ENCODE data around the gene CAVIN4.

The CAVIN4 gene

GRCh38 chr9:100579665-100580064 is 1.8 kb downstream of the CAVIN4 start:
- Histone ChIP-seq H3K4me1 (ENCODE audit: control insufficient read depth, insufficient read depth, low read length) (no peaks in the 10 kb centered on the region), H3K4me3 (ENCODE audit: low read depth, low read length) (no peak overlapping the region), H3K27ac (ENCODE audit: extremely low read depth, low read depth, low read length) (no peak overlapping the region), H3K36me3 (ENCODE audit: control insufficient read depth in 2 of 2, insufficient read depth in 1 of 2, low read length in 2 of 2) (peaks cover 0 to 18% of the 10 kb centered on the region in 2 experiments; a peak in 1 of 3 replicates), H3K9me3 (ENCODE audit: control insufficient read depth, insufficient read depth, low read depth, low read length) (no peaks in the 10 kb centered on the region)
- ChIA-PET CTCF (no interaction called here), POLR2A (no interaction called here)
- TF ChIP-seq ZNF362 (tag by site-specific recombination; IDR thresholded peaks at IDR 0.05): no peak

- Histone ChIP-seq H3K36me3 (ENCODE audit: control insufficient read depth in 2 of 2, insufficient read depth in 1 of 2, low read length in 2 of 2) (peaks cover 0 to 20% of the 10 kb centered on the region in 2 experiments; a peak in 1 of 3 replicates), H3K9me3 (ENCODE audit: control insufficient read depth, insufficient read depth, low read depth, low read length) (no peaks in the 10 kb centered on the region), H3K4me3 (ENCODE audit: low read depth, low read length) (no peak overlapping the region), H3K4me1 (ENCODE audit: control insufficient read depth, insufficient read depth, low read length) (no peaks in the 10 kb centered on the region), H3K27ac (ENCODE audit: extremely low read depth, low read depth, low read length) (no peak overlapping the region)
- ChIA-PET POLR2A (no interaction called here), CTCF (interaction anchor here (1.1 kb wide), 1 partner anchor 74 kb away, joined by 4 read pairs; no protein-coding TSS in a partner anchor)
- TF ChIP-seq ZNF221 (tag by site-specific recombination; IDR thresholded peaks at IDR 0.05; ENCODE audit: borderline replicate concordance) (no peak), ZNF776 (tag by site-specific recombination; IDR thresholded peaks at IDR 0.05; ENCODE audit: borderline replicate concordance) (no peak), PRDM4 (tag by site-specific recombination; IDR thresholded peaks at IDR 0.05) (no peak), ZNF843 (tag by site-specific recombination; IDR thresholded peaks at IDR 0.05) (no peak), ZNF114 (tag by site-specific recombination; IDR thresholded peaks at IDR 0.05) (no peak), KLF17 (tag by site-specific recombination; IDR thresholded peaks at IDR 0.05) (no peak), ZFP3 (tag by site-specific recombination; IDR thresholded peaks at IDR 0.05; ENCODE audit: low read depth) (no peak), ZBTB7A (tag by site-specific recombination; IDR thresholded peaks at IDR 0.05; ENCODE audit: low read depth) (no peak), ZNF449 (tag by site-specific recombination; IDR thresholded peaks at IDR 0.05) (no peak), HOXD13 (CRISPR knock-in tag; IDR thresholded peaks at IDR 0.05; ENCODE audit: borderline replicate concordance) (no peak), ZNF335 (tag by site-specific recombination; conservative IDR thresholded peaks at IDR 0.05) (no peak), ZNF37A (tag by site-specific recombination; IDR thresholded peaks at IDR 0.05) (no peak)
Observed at GRCh38 chr9:100580257-100580656, 2.4 kb downstream of the CAVIN4 start.

GRCh38 chr9:100581081-100581480 is 3.2 kb downstream of the CAVIN4 start:
- Histone ChIP-seq H3K9me3 (ENCODE audit: control insufficient read depth, insufficient read depth, low read depth, low read length) (no peaks in the 10 kb centered on the region), H3K4me1 (ENCODE audit: control insufficient read depth, insufficient read depth, low read length) (no peaks in the 10 kb centered on the region), H3K27ac (ENCODE audit: extremely low read depth, low read depth, low read length) (no peak overlapping the region), H3K4me3 (ENCODE audit: low read depth, low read length) (no peak overlapping the region), H3K36me3 (ENCODE audit: control insufficient read depth in 2 of 2, insufficient read depth in 1 of 2, low read length in 2 of 2) (peaks cover 0 to 23% of the 10 kb centered on the region in 2 experiments; a peak in 1 of 3 replicates)
- POLR2A ChIA-PET: no interaction called here
- CTCF ChIA-PET: interaction anchor here (0.6 to 1.6 kb wide), 4 partner anchors 15 to 94 kb away, joined by 4 to 6 read pairs (median 4); no protein-coding TSS in a partner anchor
- TF ChIP-seq ZBTB21 (tag by site-specific recombination; IDR thresholded peaks at IDR 0.05) (no peak), ZNF138 (tag by site-specific recombination; IDR thresholded peaks at IDR 0.05; ENCODE audit: borderline replicate concordance) (no peak), ZNF677 (tag by site-specific recombination; IDR thresholded peaks at IDR 0.05) (no peak), ZNF302 (tag by site-specific recombination; IDR thresholded peaks at IDR 0.05; ENCODE audit: low read depth) (no peak), ZNF18 (tag by site-specific recombination; IDR thresholded peaks at IDR 0.05) (no peak), ZNF704 (tag by site-specific recombination; IDR thresholded peaks at IDR 0.05) (no peak), ZNF223 (tag by site-specific recombination; IDR thresholded peaks at IDR 0.05) (no peak), BCL11B (tag by site-specific recombination; IDR thresholded peaks at IDR 0.05; ENCODE audit: low read depth) (no peak), ZBTB6 (tag by site-specific recombination; IDR thresholded peaks at IDR 0.05) (no peak)
